WTC11 (cell line): Measurements from ENCODE around the gene INPP5A. TPM values are rescaled to one million over a fixed set of nuclear protein-coding genes. Genes with fewer than 3 reads are reported as not detected.

ENCODE experiments used
- ATAC-seq: fragments of 200-7000 bp; cut with Tn5 transposase; 2 replicates; pipeline ENCODE4 v1.10.0; 2021; ENCODE audit warnings: mild to moderate bottlenecking, moderate library complexity
- CTCF ChIA-PET: fragments of 300-600 bp; sonication (Branson Sonifier 250); formaldehyde crosslinking; loops from one replicate; lab custom pipeline; 2021; ENCODE audit warnings: antibody characterized with exemption; lab: Charles Lee
- POLR2A ChIA-PET: fragments of 350-600 bp; sonication (Branson Sonifier 250); formaldehyde crosslinking; loops from one replicate; lab custom pipeline; 2021; ENCODE audit warnings: antibody characterized with exemption; lab: Charles Lee
- DNase-seq: peaks from one replicate; pipeline ENCODE4 v3.0.0; 2021; ENCODE audit warnings: low spot score
- H3K27ac Mint-ChIP-seq: 2 replicates; pipeline ENCODE4 v1.8.0; 2021; ENCODE audit warnings: mixed read lengths
- H3K27me3 Mint-ChIP-seq: 2 replicates; pipeline ENCODE4 v1.8.0; 2021; ENCODE audit warnings: low read depth, mild to moderate bottlenecking, moderate library complexity, mixed read lengths
- H3K36me3 Mint-ChIP-seq: 2 replicates; pipeline ENCODE4 v1.8.0; 2021; ENCODE audit warnings: mixed read lengths
- H3K4me1 Mint-ChIP-seq: 2 replicates; pipeline ENCODE4 v1.8.0; 2022; ENCODE audit warnings: mixed read lengths
- H3K4me3 Mint-ChIP-seq: 2 replicates; pipeline ENCODE4 v1.8.0; 2021; ENCODE audit warnings: mild to moderate bottlenecking, moderate library complexity, mixed read lengths
- H3K9me3 Mint-ChIP-seq: 2 replicates; pipeline ENCODE4 v1.8.0; 2021; ENCODE audit warnings: mixed read lengths
- ERG ChIP-seq: fragments of 250-450 bp; sonication (Bioruptor Pico); IDR thresholded peaks from 2 replicates; pipeline ENCODE4 v1.8.0; 2021; ENCODE audit warnings: mild to moderate bottlenecking
- GABPB1 ChIP-seq: sonication (generic); formaldehyde crosslinking; IDR thresholded peaks from 2 replicates; pipeline ENCODE4 v1.8.1; 2023; ENCODE audit warnings: mild to moderate bottlenecking, missing genetic modification reagents
- HMGA2 ChIP-seq: fragments of 250-450 bp; sonication (Bioruptor Pico); IDR thresholded peaks from 2 replicates; pipeline ENCODE4 v1.4.0; 2021; ENCODE audit warnings: mild to moderate bottlenecking, moderate library complexity
- HMGXB4 ChIP-seq: sonication (generic); formaldehyde crosslinking; IDR thresholded peaks from 2 replicates; pipeline ENCODE4 v1.8.1; 2023; ENCODE audit warnings: mild to moderate bottlenecking, moderate library complexity, missing genetic modification reagents
- MLX ChIP-seq: sonication (generic); formaldehyde crosslinking; IDR thresholded peaks from 2 replicates; pipeline ENCODE4 v1.8.1; 2023; ENCODE audit warnings: mild to moderate bottlenecking, missing genetic modification reagents, moderate library complexity
- NFE2L1 ChIP-seq: sonication (generic); formaldehyde crosslinking; IDR thresholded peaks from 2 replicates; pipeline ENCODE4 v1.8.1; 2023; ENCODE audit warnings: missing genetic modification reagents
- NR2C2 ChIP-seq: sonication (generic); formaldehyde crosslinking; IDR thresholded peaks from 2 replicates; pipeline ENCODE4 v1.8.0; 2022; ENCODE audit warnings: mild to moderate bottlenecking, missing genetic modification reagents
- OVOL2 ChIP-seq: fragments of 250-450 bp; sonication (Bioruptor Pico); IDR thresholded peaks from 2 replicates; pipeline ENCODE4 v1.9.0; 2021; ENCODE audit warnings: mild to moderate bottlenecking, borderline replicate concordance
- SOX15 ChIP-seq: fragments of 250-450 bp; sonication (Bioruptor Pico); IDR thresholded peaks from 2 replicates; pipeline ENCODE4 v1.9.0; 2021; ENCODE audit warnings: mild to moderate bottlenecking
- USF2 ChIP-seq: sonication (generic); formaldehyde crosslinking; IDR thresholded peaks from 2 replicates; pipeline ENCODE4 v1.8.1; 2023; ENCODE audit warnings: mild to moderate bottlenecking, missing genetic modification reagents, moderate library complexity
- ZBTB21 ChIP-seq: sonication (generic); formaldehyde crosslinking; IDR thresholded peaks from 2 replicates; pipeline ENCODE4 v1.8.1; 2023; ENCODE audit warnings: mild to moderate bottlenecking, missing genetic modification reagents, borderline replicate concordance
- ZMAT4 ChIP-seq: fragments of 250-450 bp; sonication (Bioruptor Pico); IDR thresholded peaks from 2 replicates; pipeline ENCODE4 v1.9.0; 2021; ENCODE audit warnings: mild to moderate bottlenecking
- ZNF121 ChIP-seq: sonication (generic); formaldehyde crosslinking; IDR thresholded peaks from 2 replicates; pipeline ENCODE4 v1.8.0; 2023; ENCODE audit warnings: missing genetic modification reagents
- ZNF138 ChIP-seq: sonication (generic); formaldehyde crosslinking; conservative IDR thresholded peaks from 2 replicates; pipeline ENCODE4 v1.8.1; 2022; ENCODE audit warnings: mild to moderate bottlenecking, moderate library complexity, missing genetic modification reagents
- ZNF396 ChIP-seq: fragments of 250-450 bp; sonication (Bioruptor Pico); IDR thresholded peaks from 2 replicates; pipeline ENCODE4 v1.8.0; 2021; ENCODE audit warnings: mild to moderate bottlenecking, moderate library complexity, borderline replicate concordance
- ZNF416 ChIP-seq: fragments of 250-450 bp; sonication (Bioruptor Pico); IDR thresholded peaks from 2 replicates; pipeline ENCODE4 v1.9.0; 2021; ENCODE audit warnings: mild to moderate bottlenecking, inconsistent platforms
- total RNA-seq: library from RNA; stranded (reverse); gene quantifications from 3 replicates; pipeline ENCODE4 v1.2.3, GENCODE V29; 2021

Gene INPP5A
- total RNA-seq, 1 experiment from 2014 or later = 22.1 TPM

DNA sequence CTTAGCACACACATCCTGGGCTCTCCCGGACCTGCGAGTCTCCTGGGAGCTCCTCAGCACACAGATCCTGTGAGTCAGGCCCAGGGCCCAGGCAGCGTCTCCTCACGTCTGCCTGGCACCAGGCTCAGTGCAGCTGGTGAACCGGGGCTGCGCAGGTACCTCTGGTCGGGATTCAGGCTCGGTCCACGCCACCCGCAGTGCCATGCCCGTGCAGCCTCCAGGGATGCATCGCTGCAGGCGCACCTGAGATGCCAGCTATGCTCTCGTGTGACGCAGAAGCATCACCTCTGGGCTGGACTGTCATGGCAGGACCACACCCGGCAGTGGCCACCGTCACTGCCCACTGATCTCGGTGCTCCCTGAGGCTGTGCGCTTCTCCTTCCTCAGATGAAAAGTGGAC, 196.3 kb downstream of the INPP5A start (continued):
- TF ChIP-seq ERG (CRISPR knock-in tag) = no peak
- TF ChIP-seq ZNF138 (CRISPR knock-in tag) = no peak
- no peak for TF ChIP-seq HMGA2 (CRISPR knock-in tag)
- TF ChIP-seq ZNF396 (CRISPR knock-in tag) = no peak
- no peak for TF ChIP-seq OVOL2 (CRISPR knock-in tag)
- no peak for TF ChIP-seq USF2

- ATAC-seq (no peak), DNase-seq (no peak)
- Mint-ChIP-seq H3K4me3 (no peak overlapping the region), H3K36me3 (no peaks in the 10 kb centered on the region), H3K9me3 (no peaks in the 10 kb centered on the region), H3K27ac (no peak overlapping the region; the same call in 1 of the 2 replicates), H3K27me3 (no peaks in the 10 kb centered on the region), H3K4me1 (no peaks in the 10 kb centered on the region)
- TF ChIP-seq MLX (CRISPR knock-in tag) (no peak), USF2 (no peak), ZMAT4 (CRISPR knock-in tag) (no peak), NFE2L1 (CRISPR knock-in tag) (no peak)
- POLR2A ChIA-PET = no interaction called here
- CTCF ChIA-PET = no interaction called here
Measured at GRCh38 chr10:132735341-132735775, 197.8 kb downstream of the INPP5A start.

GRCh38 chr10:132735923-132736391, 198.4 kb downstream of the INPP5A start:
- Mint-ChIP-seq H3K4me1 (no peaks in the 10 kb centered on the region), H3K27ac (no peak overlapping the region), H3K9me3 (no peaks in the 10 kb centered on the region), H3K27me3 (no peaks in the 10 kb centered on the region), H3K36me3 (no peaks in the 10 kb centered on the region), H3K4me3 (no peak overlapping the region)
- TF ChIP-seq ZBTB21 (CRISPR knock-in tag) (no peak), ZNF416 (no peak), HMGXB4 (CRISPR knock-in tag) (no peak), SOX15 (no peak), NR2C2 (CRISPR knock-in tag) (no peak), GABPB1 (no peak), ZNF121 (CRISPR knock-in tag) (no peak)
- ChIA-PET CTCF (no interaction called here), POLR2A (no interaction called here)
- no peak for DNase-seq
- no peak for ATAC-seq
